ENCODE measurements around the gene NEK6.
A peak's percentile ranks its signal among the peaks of the same experiment; 100 is the strongest.

The NEK6 gene

DNA sequence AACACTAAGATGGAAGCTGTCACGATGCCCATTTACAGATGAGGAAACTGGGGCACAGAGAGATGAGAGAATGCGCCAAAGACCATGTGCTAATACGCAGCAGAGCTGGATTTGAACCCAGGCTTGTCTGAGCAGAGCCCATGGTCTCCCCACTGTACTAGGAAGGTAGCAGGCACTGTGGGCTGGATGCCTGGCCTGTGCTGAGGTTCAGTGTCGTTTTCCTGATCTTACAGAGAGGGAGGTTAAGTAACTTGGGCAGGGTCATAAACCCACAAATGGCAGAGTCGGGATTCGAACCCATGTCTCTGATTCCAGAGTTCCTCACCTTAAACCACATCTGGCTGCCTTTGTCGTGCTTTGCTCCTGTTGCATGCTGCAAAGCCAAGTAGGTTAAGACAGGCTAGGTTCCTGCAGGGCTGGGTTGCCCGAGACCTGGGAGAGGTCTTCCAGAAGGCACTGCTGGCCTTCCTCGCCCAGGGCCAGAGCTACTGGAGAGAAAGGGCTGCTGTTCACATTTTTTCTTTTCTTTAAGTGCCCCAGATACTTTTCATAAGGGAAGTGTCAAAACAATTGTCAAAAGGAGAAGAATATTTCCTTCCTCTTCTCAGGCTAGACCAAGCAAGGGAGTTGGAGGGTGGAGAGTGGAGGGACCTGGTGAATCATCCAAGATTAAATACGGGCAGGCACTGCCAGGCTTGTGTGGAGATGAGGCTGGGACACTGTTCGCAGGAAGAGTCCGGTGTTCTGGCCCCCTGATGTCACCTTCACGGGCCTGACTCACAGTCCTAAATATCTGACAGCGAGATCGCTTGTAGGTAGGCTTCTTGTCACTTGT, 3.2 kb downstream of the NEK6 start:
- peak in 2 of 56 donors; percentile 16 to 24 for DNase-seq

DNA sequence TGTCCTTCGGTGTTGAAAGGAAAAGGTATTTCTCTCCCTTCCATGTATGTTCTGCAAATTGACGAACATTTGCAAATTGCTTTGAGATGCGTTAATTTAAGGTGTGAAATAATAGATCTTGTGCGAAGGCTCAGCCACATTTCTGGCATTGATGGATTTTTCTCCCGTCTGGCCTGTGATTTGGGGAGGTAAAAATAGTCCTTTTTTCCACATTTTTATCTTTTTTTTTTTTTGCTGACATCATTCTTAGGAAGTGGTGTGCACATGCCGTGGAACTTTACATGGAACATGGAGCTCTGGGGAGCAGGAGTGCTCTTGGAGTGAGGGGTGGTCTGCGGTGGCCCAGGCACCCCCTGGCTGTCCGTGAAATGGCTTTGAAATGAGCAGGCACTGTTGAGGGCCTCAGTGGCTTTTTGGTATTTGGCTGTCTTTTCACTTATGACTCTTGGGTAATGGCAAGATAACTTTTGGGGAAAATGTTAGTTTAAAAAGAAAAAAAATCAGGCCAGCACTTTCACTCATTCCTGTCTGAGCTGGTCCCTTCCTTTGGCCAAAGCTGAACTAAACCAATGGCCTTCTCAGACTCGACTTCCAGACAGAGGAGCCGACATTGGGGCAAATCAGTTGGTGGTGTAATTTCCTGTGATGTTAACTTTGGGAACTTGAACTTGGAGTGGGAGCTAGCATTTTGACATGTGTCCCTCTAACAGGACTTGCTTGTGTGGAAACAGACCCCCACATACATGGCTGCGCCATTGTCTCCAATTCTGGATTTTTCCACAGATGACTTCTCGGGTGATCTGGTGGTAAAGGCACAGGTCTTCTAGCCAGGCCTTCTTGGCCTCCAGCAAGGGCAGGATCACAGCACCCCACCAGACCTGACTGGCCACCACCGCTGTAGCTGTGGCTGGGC, 4.2 kb downstream of the NEK6 start:
- DNase-seq = no peak

DNA sequence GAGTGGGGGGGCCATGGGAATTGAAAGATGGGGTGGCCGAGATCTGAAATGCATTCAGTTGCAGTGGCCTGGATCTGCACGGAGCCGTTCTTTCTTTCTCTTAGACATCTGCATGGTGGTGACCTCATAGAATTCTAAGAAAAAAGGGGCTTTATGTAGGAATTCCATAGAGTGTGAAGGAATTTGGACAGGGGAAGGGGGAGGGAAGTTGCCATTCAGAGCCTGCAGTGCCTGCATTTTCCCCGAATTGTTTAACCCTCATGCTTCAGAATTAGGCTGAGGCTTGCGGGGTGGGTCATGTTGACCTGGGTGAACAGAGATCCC, 4.9 kb downstream of the NEK6 start:
- DNase-seq = no peak

DNA sequence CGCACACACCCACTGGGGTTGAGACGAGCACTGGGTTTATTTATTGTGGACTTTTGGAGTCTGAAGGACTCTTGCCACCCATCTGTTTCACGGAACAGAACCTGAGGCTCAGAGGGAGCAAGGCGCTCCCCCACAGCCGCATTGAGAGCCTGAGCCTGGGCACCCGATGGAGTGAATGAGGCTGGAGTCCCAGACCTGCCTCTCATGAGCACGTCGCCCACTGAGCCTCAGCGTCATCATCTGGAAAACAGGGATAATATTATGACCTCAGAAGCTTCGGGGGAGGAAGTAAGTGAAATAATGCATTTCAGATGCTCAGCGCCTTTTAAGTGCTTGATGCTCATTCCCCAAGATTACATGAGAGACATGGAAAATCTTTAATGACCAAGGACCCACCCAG, 5.5 kb downstream of the NEK6 start:
- DNase-seq = no peak

DNA sequence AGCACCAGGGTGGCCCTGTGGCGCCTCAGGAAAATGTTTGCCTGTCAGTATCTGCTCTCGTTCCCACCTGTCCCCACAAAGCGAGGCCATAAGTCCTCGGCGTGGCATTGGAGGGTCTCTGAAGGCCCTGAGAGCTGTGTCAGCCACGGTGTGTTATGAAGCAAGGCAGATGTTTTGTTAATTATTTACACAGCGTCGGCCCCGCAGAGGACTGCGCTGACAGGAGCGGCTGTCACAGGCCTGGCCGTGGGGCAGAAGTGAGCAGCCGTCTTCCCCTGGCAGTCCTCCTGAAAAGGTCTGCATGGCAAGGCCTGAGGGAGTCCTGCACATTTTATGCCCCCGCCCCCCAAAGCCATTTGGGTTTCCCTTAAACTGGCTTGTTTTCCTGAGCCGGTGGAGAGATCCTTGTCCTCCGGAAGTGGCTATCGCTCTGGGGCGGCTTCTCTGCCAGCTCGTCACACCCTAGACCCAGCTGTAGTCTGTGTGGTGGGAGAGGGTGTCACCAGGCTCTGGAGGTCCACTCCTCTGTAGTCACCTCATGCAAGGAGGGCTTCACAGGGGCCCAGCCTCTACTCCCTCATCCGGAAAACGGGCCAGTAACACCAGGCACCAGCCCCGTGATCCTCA, 6.2 kb downstream of the NEK6 start:
- no peak for DNase-seq

DNA sequence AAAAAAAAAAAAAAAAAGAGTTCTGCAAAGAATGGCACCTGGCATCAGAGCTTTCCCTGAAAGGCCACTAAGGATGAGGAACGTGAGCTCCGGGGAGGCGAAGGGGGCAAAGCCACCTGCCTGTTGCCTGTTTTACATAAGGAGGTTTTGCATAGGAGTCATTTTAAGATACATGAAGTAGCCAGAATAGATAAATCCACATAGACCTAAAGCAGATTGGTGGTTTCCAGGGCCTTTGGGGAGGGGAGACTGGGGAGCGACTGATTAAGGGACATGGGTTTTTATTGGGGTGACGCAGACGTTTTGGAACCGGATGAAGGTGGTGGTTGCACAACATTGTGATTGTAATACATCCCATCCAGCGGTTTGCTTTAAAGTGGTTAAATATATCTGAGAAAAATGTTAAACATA, 7.1 kb downstream of the NEK6 start:
- no peak for DNase-seq

DNA sequence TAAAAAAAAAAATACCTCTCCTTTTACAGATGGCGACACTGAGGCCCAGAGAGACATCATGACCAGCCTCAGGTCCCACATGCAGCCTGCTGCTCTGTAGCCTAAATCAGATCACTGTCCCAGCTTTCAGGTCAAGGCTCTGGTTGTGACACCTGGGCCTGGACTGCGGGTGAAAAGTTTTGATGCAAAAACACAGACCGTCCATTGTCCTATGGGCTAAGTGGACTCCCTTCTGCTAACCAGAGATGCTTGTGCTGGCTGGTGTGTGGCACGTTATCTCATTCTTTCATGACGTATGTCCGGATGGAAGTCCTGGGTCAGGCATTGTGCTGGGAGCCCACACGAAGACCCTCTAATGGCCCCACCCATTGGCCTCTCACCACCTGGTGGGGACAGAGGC, 7.8 kb downstream of the NEK6 start:
- DNase-seq = no peak

DNA sequence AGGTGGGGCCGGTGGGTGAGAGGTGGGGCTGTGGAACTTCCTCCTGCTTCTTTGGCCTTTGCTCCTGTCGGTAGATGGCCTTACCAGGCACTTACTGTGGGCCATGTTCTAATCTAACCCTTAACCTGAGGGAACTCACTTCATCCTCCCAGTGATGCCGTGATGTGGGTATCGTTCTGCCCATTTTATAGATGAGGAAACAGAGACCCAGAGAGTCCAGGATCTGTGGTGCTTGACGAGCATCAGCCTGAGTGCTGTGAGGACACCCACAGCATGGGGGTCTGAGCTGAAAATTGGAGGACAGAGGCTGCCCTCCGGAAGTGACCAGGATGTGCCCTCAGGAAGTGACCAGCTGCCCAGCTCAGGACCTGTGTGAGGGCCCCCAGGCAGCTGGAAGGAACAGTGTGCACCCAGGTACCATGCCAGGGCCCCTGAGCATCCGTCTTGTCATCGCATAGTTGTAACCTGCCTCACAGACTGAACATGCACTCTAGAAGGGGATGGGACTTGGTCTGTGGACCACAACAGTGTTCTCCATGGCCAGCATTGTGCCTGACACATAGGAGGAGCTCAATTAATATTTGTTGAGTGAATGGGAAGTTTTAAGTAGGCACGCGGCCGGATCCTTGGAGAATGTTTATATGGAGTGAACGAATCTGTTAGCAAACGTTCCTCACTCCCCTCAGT, 8.5 kb downstream of the NEK6 start:
- DNase-seq = no peak

DNA sequence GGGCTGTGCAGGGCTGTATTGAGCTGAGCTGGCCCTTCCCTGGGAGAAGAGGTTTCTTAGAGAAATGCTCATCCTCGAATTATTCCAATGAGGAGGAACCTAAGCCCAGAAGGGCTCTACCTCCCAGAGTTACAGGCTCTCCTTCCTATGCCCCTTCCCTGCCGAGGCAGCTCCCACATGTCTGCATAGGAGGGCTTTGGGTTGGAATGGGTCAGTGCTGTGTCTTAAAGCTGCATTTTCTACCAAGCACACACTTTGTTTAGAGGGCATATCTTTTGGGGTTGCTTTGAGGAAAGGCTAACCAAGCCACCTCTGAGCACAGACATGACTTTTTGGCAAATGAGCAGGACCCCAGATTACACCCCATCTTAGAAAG, 9.1 kb downstream of the NEK6 start:
- DNase-seq = no peak

DNA sequence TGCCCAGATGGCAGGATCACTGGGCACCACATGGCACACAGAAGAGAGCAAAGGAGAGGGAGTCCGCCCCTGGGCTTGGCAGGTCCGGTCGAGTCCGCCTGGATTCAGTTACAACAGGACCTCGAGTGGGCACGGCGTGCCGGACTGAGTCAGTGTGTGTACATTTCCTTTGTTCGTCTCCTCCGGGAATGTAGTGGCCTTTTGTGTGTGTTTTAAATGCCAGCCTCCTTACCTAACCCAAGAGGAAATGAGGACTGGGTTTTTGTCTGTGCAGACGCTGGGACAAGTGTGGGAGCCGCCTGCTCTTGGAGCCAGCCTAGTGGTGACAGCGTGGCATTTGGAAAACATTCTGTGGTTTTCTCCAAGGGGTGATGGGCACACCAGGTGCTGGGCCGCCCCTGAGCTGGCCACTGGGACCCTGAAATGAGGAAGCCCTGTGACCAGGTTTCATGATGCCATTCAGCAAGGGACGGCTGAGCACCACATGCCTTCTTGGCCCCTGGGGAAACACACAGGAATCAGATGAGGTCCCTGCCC, 9.6 kb downstream of the NEK6 start:
- DNase-seq = peak in 27 of 56 donors; percentile 21 to 69 (median 37)

DNA sequence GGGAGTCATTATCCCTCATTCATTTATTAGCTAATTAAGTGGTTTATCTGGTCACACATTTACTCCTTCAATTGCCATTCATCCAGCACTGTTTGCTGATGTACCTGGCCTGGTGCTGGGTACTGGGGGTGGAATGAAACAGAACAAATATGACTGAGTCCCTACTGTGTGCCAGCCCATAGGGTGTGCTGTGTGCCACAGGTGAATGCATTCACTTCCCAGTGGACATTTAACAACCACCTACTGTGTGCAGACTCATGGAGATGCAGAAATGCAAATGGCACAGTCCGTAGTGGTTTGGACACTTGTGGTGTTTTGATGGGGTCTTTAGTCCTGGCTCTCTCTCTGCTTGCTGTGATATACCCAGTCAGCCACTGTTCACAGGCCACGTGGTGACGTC, 10.5 kb downstream of the NEK6 start:
- no peak for DNase-seq

DNA sequence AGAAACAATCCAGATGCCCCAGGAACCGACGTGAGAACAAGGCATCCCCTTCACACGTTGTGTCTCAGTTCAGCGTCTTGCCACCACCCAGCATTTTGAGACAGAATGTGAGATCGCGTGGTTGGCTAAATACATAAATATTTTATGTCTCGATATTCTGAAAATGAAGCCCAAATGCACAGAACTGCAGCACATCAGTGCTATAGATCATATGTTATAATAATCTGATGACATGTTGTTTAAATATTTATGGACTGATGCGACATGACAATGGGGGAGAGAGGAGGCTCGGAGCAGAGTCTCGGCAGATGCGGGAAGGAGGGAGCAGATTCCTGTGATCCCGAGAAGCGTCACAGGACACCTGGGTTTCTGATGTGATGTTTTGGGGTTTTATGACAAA, 10.9 kb downstream of the NEK6 start:
- DNase-seq = no peak

DNA sequence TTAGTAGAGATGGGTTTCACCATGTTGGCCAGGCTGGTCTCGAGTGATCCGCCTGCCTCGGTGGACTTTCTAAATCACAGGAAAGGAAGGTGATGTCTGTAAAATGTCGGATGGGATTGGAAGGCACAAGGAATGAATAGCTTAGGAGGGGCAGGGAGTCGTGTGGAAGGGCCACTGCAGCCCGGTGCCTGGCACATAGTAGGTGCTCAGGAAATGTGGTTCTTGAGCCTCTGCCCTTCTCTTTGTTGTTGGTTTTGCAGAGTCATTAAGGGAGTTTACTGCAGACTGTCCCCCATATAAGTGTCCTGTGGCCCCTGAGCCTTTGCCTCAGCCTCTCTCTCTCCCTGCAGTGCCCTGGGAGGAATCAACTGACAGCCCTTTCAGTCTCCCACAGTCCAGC, 11.8 kb downstream of the NEK6 start:
- DNase-seq = no peak

DNA sequence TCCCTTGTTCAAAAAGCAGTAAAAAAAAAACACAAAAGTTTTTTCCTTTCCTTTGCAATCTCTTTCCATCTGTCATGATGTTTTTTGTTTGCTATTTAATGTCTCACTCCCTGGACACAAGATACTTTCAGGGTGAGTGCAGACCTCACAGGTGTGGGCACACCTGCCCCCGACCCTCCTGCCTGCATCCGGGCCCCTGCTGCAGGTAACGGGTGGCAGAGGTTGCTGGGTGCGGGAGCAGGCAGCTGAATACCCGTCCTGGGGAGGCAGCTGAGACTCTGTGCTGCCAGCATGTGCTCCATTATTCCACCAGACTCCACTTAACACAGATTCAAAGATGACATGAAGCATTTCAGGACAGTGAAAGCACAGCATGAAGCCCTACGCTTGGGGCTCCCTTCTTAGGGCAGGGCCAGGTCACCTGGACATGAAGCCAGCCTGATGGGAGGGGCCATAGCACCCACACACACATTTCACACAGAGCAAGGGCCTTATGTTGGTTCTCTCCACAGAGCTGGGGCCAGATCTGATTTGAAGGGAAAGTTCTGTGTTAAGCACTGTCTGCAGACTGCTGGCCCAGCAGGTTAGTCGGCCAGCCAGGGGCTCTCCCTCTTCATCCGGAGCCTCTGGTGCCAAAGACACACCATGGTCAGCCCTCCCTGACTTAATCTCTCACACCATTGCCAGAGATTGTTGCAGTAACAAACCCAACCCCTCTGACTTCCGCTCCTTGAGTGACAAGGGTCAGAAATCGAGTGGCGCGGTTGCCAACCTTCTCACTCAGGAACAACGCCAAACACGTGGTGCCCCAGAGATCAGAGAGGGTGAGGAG, 13.0 kb downstream of the NEK6 start:
- no peak for DNase-seq

DNA sequence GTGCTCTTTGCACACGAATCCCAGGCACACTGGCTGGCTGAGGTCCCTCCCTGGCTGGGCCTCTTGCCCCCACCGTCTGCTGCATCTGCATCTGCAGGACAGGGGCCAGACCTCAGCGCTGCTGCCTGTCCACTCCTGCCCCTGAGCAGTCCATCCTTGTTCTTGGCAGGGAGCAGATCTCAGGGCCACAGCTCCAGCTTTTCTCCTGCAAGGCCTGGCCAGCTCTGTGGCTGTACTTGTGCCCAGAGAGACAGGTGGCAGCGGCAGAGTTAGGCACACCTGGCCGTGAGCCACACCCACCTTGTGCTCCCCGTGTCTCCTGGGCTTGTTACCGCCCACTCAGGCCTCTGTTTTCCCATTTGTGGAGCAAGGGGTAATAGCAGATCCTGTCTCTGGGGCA, 13.9 kb downstream of the NEK6 start:
- no peak for DNase-seq

DNA sequence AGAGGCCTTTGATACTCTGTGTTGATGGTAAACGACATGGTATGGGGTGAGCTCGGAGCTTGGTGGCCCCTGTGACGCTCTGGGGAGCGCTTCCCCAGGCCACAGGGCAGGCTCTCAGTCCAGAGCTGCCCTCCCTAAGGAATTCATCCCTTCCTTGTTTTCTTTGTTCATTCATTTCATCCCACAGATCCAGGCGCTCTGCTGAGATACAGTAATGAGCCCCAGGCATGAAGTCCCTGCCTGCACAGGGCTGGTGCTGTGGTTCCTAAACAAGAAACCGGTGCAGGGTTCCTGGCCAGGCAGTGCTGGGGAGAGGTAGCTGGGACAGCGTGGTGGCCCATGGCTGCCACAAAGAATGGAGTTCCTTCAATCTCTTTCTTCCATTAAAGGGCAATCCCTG, 14.4 kb downstream of the NEK6 start:
- no peak for DNase-seq

DNA sequence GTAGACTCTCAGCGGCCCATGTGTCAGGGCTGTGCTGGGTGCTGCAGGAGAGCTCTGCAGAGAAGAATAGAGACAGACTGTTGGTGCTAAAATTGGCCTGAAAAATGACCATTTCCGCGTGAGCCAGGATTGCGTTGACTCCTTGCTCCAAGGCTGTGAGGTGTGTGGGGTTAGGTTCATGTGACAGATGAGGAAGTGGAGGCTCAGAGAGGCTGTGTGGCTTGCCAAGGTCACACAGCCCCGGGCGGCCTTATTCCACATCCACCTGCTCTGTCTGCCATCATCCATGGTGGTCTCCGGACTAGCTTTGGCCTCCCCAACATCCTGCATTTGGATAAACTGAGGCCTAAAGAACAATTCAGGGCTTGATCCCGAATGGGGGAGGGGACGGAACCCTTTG, 15.2 kb downstream of the NEK6 start:
- DNase-seq = no peak

DNA sequence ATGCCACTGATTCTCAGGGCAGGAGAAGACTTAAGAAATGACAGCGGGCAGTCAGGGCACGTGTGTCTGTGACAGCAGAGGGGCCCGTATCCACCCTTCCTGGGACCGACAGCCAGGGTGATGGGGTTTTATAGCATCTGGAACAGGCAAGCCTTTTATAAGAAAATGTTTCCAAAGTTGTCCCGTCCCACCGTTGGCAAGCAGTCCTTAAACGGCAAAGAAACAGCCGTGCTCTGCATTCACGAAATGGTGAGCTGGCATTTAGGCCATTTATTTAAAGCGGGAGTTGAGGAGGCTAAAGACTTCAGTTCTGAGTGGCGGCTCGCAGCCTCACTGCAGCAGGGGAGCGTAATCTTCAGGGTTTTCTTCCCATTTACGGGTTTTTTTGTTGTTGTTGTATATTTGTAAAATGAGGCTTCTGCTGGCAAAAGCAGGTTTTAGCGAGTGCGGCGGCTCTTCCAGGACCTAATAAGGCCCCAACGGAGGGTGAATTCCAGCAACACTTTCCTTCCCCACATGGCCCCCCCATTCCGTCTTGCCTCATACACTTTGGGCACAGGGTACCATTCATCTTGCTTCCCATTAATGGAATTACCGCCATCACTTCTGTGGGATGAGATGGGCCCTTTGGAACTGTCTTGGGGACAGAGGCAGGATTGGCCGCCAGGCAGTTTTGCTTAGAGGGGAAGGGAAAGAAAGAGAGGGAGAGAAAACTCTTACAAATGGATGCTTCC, 15.8 kb downstream of the NEK6 start:
- peak in 9 of 56 donors; percentile 19 to 73 (median 38) for DNase-seq

DNA sequence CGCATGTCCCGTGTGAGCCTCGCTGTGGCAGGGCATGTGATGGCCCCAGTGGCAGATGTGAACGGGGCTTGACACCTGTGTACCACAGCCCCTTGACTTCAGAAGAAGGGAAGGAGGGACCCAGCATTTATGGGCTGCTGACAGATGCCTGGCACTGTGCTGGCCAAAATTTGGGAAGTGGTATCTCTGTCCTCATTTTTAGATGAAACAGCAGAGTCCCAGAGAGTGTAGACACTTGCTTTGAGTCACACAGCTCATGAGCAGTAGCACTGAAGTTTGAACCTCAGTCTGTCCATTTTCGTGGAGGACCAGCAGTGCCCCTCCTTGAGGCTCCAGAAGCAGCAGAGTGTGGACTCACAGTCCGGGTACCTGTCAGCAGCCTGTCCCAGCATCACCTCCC, 16.5 kb downstream of the NEK6 start:
- no peak for DNase-seq

DNA sequence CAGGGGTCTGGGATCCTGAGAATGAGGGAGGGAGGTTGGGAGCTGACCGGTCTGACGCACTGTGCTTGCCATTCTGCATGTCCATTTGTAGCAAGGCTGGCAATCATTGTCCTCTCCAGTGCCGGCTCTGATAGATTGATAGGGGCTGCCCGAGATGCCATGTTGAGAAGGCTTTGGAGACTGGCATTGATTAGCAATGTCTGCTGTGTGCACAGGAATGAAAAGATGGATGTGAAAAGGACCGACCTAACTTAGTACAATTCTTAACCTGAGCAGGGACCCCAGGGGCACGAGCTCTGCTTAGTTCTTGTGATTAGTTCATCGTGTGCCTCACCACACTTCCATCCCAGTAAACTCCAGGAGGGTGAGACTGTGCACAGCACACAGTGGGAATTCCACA, 17.0 kb downstream of the NEK6 start:
- no peak for DNase-seq

Data from nucleus accumbens (tissue), 56 donors.